NCI-H748 treated with DMSO at 0.1 percent for 48 hours (cell line): Measurements from ENCODE around the gene TMEM203.

ENCODE experiments used
- DNase-seq: peaks from one replicate; lab custom pipeline; 2025; lab: John Stamatoyannopoulos, UW

The TMEM203 gene

GRCh38 chr9:137218754-137219271 is 13.4 kb upstream of the TMEM203 start:
- DNase-seq = no peak

- no peak for DNase-seq
These were observed 12.8 kb upstream of the TMEM203 start for GRCh38 chr9:137218212-137218753.

GRCh38 chr9:137217276-137218211 is 12.1 kb upstream of the TMEM203 start:
- no peak for DNase-seq

GRCh38 chr9:137216188-137216965 is 10.9 kb upstream of the TMEM203 start:
- DNase-seq = no peak

- DNase-seq = no peak
These were observed 9.9 kb upstream of the TMEM203 start for GRCh38 chr9:137215196-137215986.

DNA sequence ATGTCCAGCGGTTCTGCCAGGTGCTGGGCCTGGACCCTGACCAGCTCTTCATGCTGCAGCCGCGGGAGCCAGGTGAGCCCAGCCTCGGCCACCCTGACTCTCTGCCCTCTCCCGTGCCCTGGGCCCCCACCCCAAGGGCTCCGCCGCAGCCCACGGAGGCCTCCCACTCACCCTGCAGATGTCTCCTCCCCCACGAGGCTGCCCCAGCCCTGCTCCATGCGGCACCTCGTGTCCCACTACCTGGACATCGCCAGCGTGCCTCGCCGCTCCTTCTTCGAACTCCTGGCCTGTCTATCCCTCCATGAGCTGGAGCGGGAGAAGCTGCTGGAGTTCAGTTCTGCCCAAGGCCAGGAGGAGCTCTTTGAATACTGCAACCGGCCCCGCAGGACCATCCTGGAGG is 9.2 kb upstream of the TMEM203 start:
- DNase-seq = no peak

DNA sequence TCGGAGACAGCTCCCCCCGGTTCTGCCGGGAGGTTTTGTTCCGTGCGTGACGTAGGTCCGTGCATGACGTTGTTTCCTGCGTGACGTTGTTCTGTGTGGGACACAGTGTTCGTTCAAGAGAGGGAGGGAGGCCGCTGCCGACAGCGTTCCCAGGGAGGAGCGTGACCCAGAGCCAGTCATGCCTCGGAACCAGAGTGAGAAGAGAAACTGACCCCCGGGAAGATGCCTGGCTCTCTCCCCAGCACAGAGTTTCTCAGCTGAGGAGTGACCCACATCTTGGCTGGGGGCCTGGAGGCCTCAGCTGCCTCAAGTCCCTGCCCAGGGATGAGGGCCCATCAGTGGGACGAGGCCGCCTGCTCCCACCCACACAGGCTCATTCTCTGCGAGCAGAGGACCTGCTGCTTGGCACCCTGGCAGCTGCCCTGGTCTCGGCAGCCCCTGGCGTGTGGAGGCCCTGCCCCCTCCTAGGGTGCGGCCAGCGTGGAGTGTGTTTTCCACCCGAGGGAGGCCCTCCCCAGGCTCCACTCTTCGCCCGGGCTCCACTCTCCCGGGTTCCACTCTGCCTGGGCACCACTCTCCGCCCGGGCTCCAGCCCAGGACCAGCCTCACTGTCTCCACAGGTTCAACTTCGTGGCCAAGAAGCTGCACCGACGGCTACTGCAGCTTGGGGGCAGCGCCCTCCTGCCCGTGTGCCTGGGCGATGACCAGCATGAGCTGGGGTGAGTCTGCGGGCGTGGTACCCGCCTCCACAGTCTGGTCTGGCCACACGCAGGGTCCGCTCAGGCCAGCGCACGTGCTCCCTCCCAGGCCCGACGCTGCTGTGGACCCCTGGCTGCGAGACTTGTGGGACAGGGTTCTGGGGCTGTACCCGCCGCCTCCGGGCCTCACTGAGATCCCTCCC is 8.0 kb upstream of the TMEM203 start:
- no peak for DNase-seq

DNA sequence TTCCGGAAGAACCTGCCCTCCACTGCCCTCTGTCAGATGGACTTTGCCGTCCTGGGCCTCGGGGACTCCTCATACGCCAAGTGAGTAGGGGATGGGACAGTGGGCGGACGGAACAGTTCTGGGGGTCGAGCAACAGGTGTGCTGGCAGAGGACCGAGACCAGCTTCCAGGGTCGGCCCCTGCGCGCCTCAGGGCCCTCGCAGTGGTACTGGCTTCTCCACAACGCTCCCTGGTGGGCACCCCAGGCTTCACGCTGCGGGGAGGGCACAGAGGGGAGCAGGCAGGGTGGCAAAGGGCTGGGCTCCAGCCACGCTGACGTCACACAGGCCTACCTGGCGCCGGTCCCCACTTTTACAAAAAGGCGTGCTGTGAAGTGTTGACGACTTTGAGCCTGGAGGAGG is 7.1 kb upstream of the TMEM203 start:
- no peak for DNase-seq

GRCh38 chr9:137211532-137211931 is 6.1 kb upstream of the TMEM203 start:
- DNase-seq = no peak

- DNase-seq = no peak
These were observed 1.2 kb upstream of the TMEM203 start for GRCh38 chr9:137206602-137207001.

GRCh38 chr9:137204731-137205125 is 720 bp downstream of the TMEM203 start:
- no peak for DNase-seq

DNA sequence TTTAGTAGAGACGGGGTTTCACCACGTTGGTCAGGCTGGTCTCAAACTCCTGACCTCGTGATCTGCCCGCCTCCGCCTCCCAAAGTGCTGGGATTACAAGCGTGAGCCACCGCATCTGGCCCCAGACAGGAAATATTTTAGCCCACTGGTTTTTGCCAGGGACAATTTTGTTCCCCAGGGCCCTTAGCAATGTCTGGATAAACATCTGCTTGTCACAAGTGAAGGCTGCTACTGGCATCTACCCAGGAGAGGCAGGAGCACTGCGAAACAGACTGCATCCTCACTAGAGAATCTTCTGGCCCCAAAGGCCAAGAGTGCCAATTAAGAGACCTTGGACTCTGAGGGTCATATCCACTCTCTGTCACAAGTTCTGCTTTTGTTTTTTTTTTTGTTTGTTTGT is 2.5 kb downstream of the TMEM203 start:
- no peak for DNase-seq

GRCh38 chr9:137201205-137201868 is 4.1 kb downstream of the TMEM203 start:
- DNase-seq = no peak

DNA sequence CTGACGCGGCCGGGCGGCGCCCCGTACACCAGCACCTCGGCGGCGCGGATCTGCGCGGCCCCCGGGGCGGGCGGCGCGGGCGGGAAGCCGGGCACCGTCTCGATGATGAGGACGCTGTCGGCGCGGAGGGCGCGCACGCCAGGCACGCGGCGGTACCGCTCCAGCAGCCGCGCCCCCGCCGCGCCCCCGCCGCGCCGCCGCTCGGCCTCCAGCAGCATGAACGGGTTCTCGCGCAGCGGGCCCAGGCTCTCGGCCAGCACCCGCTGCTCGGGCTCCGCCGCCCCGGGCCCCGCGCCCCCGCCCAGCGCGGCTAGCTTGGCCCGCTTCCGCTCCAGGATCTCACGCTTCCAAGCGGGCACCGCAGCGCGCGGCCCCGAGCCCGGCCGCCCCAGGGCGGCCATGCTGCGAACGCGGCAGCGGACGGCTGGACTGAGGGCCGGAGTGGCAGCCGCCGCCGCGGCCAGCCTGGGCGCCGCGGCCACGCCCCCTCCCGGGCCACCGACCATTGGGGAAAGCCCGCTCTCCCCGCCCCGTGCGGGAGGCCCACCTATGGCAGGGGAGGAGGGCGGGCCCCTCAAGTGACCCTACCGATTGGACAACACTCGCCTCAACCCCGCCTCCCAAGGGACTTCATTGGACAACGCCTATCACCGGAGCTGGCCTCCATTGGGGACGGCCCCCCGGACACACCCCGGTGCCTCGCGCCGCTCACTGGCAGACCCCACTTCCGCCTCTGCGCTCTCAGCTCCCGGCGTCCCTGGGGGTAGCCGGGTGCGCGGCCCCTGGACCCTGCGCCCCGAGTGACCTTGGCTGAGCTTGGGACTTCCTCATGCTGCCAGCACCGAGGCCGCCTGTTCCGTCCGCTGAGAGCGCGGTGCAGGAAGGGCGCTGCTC is 4.9 kb downstream of the TMEM203 start, which contains the start of gene TPRN:
Gene TPRN, minus strand, starts transcription at position 431 of the 894 bp plus-strand sequence. Its CDS starts 30 bp downstream, at position 401.
- DNase-seq = peak; percentile 98

- DNase-seq = no peak
These were observed 5.9 kb downstream of the TMEM203 start for GRCh38 chr9:137199411-137200121.

DNA sequence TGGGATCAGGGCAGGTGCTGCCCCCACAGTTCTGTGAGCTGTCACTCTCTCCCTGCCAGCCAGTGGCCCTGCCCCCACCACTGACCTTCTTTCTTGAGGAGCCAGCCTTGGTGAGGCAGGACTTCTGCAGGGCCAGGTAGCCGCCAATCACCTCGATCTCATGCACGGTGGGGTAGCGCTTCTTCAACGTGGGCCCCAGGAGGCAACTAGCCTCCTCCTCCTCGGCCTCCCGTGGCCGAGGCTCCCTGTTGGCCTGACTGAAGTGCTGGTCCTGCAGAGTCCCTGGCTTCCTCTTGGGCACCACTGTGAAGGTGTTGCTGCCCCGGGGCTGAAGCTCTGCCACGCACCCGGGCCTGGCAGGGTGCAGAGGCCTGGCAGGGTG is 6.6 kb downstream of the TMEM203 start:
- no peak for DNase-seq

DNA sequence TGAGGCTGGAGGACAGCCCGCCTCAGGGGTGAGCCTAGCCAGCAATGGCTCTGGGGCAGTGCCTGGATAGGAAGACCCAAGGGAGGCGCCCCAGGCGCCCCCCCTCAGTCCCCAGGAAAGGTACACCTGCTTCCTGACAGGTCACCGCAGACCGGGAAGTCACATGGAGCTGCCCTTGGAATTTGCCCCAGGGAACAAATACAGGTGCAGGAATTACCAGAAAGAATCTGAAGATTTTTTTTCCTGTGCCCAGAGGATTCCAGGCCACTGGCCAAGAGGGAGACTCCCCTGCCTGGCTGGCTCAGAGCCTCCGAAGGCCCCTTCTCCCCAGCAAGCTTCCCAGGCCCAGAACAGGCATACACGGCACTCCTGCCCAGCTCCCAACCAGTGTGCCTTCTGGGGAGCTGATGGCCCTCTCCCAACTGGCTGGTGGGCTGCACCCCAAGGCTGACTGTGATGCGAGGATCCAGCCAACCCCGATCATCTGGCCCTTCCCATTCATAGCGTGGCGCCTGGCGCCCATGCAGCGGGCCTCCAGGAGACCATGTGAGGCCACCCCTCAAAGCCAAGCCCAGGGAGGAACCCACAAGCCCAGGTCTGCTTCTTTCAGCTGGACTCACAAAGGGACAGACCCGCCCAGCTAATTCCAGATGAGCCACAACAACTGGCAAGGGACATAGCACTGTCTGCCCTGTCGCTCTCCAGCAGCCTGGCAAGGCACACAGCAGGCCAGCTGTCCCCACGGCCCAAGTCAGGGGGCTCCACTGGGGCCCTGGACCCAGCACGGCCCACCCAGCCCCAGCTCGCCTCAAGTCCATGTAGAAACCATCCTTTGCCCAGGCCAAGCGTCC is 7.2 kb downstream of the TMEM203 start:
- no peak for DNase-seq
